ENCODE measurements around the gene ZRANB1. TPM values are rescaled to one million over a fixed set of nuclear protein-coding genes. Genes with fewer than 3 reads are reported as not detected.
A peak's percentile ranks its signal among the peaks of the same experiment; 100 is the strongest.
"Not testable (repeated sequence)": the region's sequence is repeated elsewhere in the genome, so short reads cannot be mapped to it uniquely, and the experiment has no call there.

ZRANB1 gene
- total and polyA plus RNA-seq, 3 donors from 2014 or later = 37.9 to 46.7 (median 38.7) TPM

GRCh38 chr10:124985162-124985561 is 43.2 kb downstream of the ZRANB1 start:
- intact Hi-C loops (cut with DNase I; ENCODE audit: low total_unique reads) = no loop called here
- WGBS, 2 donors = 78% methylated on average over 5 of the region's 5 CpGs
- H3K4me3 ChIP-seq = no peak overlapping the region
- no peak for DNase-seq
- no peak overlapping the region for H3K27ac ChIP-seq
- H3K4me1 ChIP-seq = no peaks in the 10 kb centered on the region
- no peaks in the 10 kb centered on the region for H3K9me3 ChIP-seq
- H3K36me3 ChIP-seq (ENCODE audit: low read depth, missing control alignments) = no peaks in the 10 kb centered on the region
- no peaks in the 10 kb centered on the region for H3K27me3 ChIP-seq
- no peak for TF ChIP-seq POLR2A (IDR thresholded peaks at IDR 0.05)
- no peak for TF ChIP-seq CTCF (IDR thresholded peaks at IDR 0.05)

- Histone ChIP-seq H3K27me3 (no peaks in the 10 kb centered on the region), H3K4me1 (peaks cover 2% of the 10 kb centered on the region), H3K9me3 (no peaks in the 10 kb centered on the region), H3K4me3 (no peak overlapping the region), H3K27ac (no peak overlapping the region), H3K36me3 (ENCODE audit: low read depth, missing control alignments) (no peaks in the 10 kb centered on the region)
- TF ChIP-seq POLR2A (IDR thresholded peaks at IDR 0.05) = no peak
- TF ChIP-seq CTCF (IDR thresholded peaks at IDR 0.05) = no peak
- no peak for DNase-seq
- WGBS, 2 donors = 64 to 75% methylated on average over 1 of the region's 1 CpG
- intact Hi-C loops (cut with DNase I; ENCODE audit: low total_unique reads) = no loop called here
Observed at GRCh38 chr10:124987788-124988187, 45.9 kb downstream of the ZRANB1 start.

GRCh38 chr10:124988753-124989152 is 46.8 kb downstream of the ZRANB1 start:
- DNase-seq; H3K9me3 ChIP-seq; H3K4me1 ChIP-seq; intact Hi-C loops (cut with DNase I; ENCODE audit: low total_unique reads); H3K36me3 ChIP-seq (ENCODE audit: low read depth, missing control alignments); H3K4me3 ChIP-seq; H3K27ac ChIP-seq; H3K27me3 ChIP-seq: not testable (repeated sequence)
- WGBS, 2 donors = 85 to 87% methylated on average over 4 of the region's 4 CpGs

GRCh38 chr10:124989526-124989925 is 47.6 kb downstream of the ZRANB1 start:
- peaks cover 3% of the 10 kb centered on the region for H3K4me1 ChIP-seq
- peak overlapping the region in 1 of 2 donors; percentile 45 for H3K27ac ChIP-seq
- intact Hi-C loops (cut with DNase I; ENCODE audit: low total_unique reads) = no loop called here
- H3K4me3 ChIP-seq = no peak overlapping the region
- WGBS, 2 donors = 65 to 95% methylated on average over 7 to 10 of the region's 10 CpGs
- no peaks in the 10 kb centered on the region for H3K27me3 ChIP-seq
- no peaks in the 10 kb centered on the region for H3K9me3 ChIP-seq
- TF ChIP-seq POLR2A (IDR thresholded peaks at IDR 0.05) = no peak
- no peak for TF ChIP-seq CTCF (IDR thresholded peaks at IDR 0.05)
- no peak for DNase-seq
- H3K36me3 ChIP-seq (ENCODE audit: low read depth, missing control alignments) = peaks cover 2% of the 10 kb centered on the region

GRCh38 chr10:124990671-124991625 is 49.0 kb downstream of the ZRANB1 start:
- DNase-seq = no peak
- H3K27ac ChIP-seq = peak overlapping the region in 1 of 2 donors; percentile 19
- no peak overlapping the region for H3K4me3 ChIP-seq
- TF ChIP-seq CTCF (IDR thresholded peaks at IDR 0.05) (no peak), POLR2A (IDR thresholded peaks at IDR 0.05) (no peak)
- intact Hi-C loops (cut with DNase I; ENCODE audit: low total_unique reads) = no loop called here
- 84 to 87% methylated on average over 12 to 14 of the region's 14 CpGs for WGBS, 2 donors
- H3K4me1 ChIP-seq = peaks cover 3% of the 10 kb centered on the region
- H3K27me3 ChIP-seq = no peaks in the 10 kb centered on the region
- H3K9me3 ChIP-seq = no peaks in the 10 kb centered on the region
- peaks cover 4% of the 10 kb centered on the region for H3K36me3 ChIP-seq (ENCODE audit: low read depth, missing control alignments)

Data from testis (tissue), 3 donors.